SK-MEL-5 (cell line): ENCODE results near the gene CAMTA1. TPM values are rescaled to one million over a fixed set of nuclear protein-coding genes. Genes with fewer than 3 reads are reported as not detected.

Source experiments
- DNase-seq: peaks from one replicate; pipeline ENCODE4 v3.0.0-alpha.2; 2016; ENCODE audit warnings: low read depth, low spot score
- in situ Hi-C: cut with HindIII; loops from 2 replicates; pipeline ENCODE4 v1.10.0; 2016; ENCODE audit warnings: low sequenced_read_pairs, high pct_unique_total_duplicates, low pct_unique_long_range_greater_than_20kb
- total RNA-seq: library from RNA; depleted of rRNA; stranded (reverse); fragments of >200 nt; shearing (Covaris generic); gene quantifications from 2 replicates; pipeline ENCODE4 v1.2.3, GENCODE V29; 2014

The CAMTA1 gene
- total RNA-seq, 1 experiment from 2014 or later = 47.4 TPM

DNA sequence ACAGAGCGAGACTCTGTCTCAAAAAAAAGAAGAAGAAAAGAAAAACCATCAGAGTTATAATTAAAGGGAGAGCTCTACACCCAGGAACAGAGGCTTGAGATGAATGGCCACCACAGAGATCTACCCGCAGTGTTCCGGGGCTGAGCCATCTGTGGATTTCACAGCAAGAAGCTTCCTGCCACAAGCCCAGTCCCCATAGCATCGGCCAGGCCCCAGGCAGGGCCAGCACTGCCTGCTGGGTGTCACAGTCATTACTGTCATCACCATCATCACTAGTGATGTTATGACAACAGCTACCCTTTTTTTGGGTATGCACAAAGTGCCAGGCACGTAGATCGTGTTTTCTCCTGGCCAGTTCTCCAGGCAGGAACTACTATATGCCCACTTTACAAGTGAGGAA is 874.3 kb downstream of the CAMTA1 start:
- DNase-seq = no peak
- in situ Hi-C loops = no loop called here

DNA sequence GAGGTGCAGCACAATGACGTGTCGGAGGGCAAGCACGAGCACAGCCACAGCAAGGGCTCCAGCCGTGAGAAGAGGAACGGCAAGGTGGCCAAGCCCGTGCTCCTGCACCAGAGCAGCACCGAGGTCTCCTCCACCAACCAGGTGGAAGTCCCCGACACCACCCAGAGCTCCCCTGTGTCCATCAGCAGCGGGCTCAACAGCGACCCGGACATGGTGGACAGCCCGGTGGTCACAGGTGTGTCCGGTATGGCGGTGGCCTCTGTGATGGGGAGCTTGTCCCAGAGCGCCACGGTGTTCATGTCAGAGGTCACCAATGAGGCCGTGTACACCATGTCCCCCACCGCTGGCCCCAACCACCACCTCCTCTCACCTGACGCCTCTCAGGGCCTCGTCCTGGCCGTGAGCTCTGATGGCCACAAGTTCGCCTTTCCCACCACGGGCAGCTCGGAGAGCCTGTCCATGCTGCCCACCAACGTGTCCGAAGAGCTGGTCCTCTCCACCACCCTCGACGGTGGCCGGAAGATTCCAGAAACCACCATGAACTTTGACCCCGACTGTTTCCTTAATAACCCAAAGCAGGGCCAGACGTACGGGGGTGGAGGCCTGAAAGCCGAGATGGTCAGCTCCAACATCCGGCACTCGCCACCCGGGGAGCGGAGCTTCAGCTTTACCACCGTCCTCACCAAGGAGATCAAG is 878.3 kb downstream of the CAMTA1 start:
- no peak for DNase-seq
- in situ Hi-C loops = no loop called here

DNA sequence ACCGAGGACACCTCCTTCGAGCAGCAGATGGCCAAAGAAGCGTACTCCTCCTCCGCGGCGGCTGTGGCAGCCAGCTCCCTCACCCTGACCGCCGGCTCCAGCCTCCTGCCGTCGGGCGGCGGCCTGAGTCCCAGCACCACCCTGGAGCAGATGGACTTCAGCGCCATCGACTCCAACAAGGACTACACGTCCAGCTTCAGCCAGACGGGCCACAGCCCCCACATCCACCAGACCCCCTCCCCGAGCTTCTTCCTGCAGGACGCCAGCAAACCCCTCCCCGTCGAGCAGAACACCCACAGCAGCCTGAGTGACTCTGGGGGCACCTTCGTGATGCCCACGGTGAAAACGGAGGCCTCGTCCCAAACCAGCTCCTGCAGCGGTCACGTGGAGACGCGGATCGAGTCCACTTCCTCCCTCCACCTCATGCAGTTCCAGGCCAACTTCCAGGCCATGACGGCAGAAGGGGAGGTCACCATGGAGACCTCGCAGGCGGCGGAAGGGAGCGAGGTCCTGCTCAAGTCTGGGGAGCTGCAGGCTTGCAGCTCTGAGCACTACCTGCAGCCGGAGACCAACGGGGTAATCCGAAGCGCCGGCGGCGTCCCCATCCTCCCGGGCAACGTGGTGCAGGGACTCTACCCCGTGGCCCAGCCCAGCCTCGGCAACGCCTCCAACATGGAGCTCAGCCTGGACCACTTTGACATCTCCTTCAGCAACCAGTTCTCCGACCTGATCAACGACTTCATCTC is 879.1 kb downstream of the CAMTA1 start:
- in situ Hi-C loops = no loop called here
- no peak for DNase-seq

DNA sequence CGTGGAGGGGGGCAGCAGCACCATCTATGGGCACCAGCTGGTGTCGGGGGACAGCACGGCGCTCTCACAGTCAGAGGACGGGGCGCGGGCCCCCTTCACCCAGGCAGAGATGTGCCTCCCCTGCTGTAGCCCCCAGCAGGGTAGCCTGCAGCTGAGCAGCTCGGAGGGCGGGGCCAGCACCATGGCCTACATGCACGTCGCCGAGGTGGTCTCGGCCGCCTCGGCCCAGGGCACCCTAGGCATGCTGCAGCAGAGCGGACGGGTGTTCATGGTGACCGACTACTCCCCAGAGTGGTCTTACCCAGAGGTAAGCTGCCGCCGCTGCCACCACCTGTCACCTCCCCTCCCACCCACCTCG is 879.6 kb downstream of the CAMTA1 start:
- in situ Hi-C loops = no loop called here
- no peak for DNase-seq

DNA sequence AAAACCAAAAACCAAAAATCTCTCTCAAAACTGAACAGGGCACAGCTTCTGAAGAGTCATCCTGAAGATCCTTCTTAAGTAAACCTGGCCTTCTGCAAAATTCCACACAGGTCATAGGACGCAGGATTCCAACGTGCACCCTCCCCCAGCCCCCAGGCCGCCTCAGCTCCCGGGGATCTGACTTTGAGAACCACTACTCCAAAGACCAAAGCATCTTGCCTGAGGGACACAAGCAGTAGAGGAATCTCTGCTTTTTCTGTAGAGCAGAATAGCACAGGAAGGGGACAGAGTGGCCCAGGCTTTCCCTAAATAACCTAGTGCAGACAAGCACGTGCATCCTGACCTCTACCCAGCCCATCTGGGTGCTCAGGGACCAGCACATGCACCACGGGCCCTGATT is 881.0 kb downstream of the CAMTA1 start:
- DNase-seq = no peak
- in situ Hi-C loops = no loop called here

- DNase-seq = no peak
- in situ Hi-C loops = no loop called here
Observed at GRCh38 chr1:7667159-7667558, 881.9 kb downstream of the CAMTA1 start.

DNA sequence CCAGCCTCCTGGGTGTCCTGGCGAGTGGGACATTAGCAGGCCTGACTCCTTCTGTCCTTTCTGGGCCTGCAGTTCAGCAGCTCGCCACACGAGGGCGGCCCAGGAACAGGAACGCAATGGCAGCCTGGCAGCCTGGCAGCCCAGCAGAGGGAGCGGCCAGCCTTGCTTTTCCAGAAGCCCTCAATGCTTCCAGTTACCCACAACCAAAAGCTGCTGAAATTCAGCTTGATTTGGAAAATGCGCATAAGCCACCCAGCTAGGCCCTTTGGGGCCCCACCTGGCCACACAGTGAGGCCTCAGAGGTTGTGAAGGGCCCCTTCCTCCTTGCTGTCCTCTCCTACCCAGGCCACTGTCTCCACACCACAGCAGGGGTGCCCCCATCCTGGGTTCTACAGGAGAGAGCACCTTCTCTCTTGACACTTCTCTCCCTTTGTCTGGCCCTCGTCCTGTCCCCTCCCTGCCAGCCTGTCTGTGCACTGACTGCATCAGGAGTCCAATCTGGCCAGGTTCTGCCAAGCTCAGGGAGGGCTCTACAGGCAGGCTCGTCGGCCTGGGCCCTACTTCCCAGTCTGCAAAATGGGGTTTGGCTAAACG is 882.5 kb downstream of the CAMTA1 start:
- peak; percentile 83 for DNase-seq
- in situ Hi-C loops = no loop called here

DNA sequence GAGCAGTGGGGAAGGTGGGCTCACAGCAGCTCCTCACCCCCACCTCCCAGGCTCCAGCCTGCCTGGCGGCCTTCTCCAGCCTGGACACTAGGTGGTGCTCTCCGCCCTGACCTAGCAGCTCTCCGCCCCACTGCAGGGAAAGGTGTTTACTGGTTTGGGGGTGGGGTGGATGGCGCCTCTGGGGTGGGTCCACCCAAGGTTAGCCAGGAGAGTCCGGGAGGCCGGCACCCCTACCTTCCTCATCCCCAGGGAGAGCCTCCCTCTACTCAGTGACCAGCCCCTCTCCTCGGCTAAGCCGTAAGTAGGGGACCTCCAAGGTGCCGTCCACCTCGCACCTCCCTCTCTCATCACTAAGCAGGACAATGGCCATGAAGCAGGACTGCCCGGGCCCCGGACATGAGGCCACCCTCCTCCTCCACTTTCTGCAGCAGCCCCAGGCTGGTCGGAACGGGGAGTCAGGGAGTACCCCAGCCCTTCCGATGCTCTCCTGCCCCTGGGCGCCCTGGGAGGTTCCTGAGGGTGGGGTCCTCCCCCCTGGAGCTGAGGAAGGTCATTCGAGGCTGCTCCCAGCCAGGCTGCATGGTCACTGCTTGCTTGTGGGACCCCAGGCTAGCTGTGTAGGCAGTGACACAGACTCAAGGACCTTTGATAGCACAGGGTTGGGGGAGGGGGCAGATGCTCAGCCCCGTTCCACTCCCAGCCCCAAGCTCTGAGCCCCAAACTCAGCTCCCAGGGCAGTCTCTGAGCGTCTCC is 884.5 kb downstream of the CAMTA1 start:
- in situ Hi-C loops = no loop called here
- peak; percentile 61 for DNase-seq

DNA sequence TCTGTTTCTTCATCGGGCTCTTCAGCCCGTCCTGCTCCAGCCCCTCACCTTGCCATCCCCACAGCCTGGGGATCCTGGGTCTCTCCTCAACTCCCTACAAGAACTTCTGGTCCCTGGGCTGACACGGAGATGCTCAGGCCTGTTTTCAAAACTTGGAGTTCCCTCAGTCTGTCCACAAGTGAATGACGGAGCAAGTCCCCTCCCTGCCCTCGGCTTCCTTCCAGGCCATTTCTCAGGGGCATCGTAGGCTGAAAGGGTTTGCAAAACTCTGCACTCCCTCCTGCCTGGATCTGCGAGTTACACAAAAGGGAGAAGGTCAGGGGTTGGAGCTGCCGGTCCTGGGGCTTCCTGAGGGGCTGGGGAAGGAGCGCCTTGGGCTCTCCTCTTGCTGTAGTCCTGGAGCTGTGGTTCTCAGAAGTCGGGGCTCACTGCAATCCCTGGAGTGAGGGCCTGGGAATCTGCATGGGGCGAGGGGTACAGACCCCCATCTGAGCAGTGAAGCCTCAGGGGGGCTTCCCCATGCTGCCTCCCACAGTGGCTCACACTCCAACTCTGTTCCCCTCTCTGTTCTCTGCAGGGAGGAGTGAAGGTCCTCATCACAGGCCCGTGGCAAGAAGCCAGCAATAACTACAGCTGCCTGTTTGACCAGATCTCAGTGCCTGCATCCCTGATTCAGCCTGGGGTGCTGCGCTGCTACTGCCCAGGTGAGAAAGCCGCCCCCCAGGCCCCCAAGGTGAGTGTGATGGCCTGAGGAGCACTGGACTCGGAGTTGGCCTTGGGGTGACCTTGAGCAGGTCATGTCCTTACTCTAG is 885.3 kb downstream of the CAMTA1 start:
- in situ Hi-C loops = no loop called here
- DNase-seq = no peak

DNA sequence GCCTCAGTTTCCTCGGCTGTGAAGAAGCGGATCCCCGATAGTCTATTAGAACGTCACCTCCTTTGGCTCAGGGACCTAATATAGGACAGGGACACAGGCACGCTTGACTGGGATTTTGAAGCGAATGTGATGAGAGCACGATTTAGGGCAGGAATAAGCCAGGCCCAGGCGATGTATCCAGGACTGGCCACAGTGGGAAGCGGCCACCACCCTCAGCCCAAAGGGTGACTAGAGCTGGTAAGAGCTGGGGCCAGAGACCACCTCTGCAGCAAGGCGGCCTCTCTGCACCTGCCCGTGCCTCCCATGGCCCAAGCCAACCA is 885.9 kb downstream of the CAMTA1 start:
- DNase-seq = no peak
- in situ Hi-C loops = no loop called here

GRCh38 chr1:7671676-7672075 is 886.4 kb downstream of the CAMTA1 start:
- in situ Hi-C loops = no loop called here
- no peak for DNase-seq

GRCh38 chr1:7672864-7673263 is 887.6 kb downstream of the CAMTA1 start:
- in situ Hi-C loops = no loop called here

GRCh38 chr1:7674972-7675371 is 889.7 kb downstream of the CAMTA1 start:
- DNase-seq = no peak
- in situ Hi-C loops = no loop called here

More at GRCh38 chr1:7672864-7673263, 887.6 kb downstream of the CAMTA1 start:
- no peak for DNase-seq

GRCh38 chr1:7675431-7676273 is 890.4 kb downstream of the CAMTA1 start:
- in situ Hi-C loops = no loop called here
- DNase-seq = no peak

GRCh38 chr1:7676274-7676945 is 891.2 kb downstream of the CAMTA1 start:
- in situ Hi-C loops = no loop called here
- DNase-seq = no peak

DNA sequence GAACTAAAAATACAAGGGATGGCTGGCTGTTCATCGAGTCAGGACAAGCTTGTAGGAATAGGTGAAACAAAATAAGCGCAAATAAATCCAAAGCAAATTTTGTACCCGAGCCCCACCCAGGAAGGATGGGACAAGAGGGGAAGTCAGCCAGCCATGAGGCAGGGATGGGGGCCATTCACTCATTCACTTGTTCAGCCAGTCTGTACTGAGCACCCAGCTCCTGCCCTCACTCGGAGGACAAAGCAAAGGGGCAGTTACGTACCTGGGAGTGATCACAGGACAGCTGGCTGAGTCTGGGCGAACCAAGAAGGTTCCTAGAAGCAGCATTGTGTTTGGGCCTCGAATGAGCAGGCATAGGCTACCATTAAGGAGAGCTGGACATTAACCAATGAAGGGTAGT is 891.9 kb downstream of the CAMTA1 start:
- in situ Hi-C loops = no loop called here
- no peak for DNase-seq
